GM21723 (cell line): ENCODE measurements around the gene DUSP18.
"Not testable (repeated sequence)": the region's sequence is repeated elsewhere in the genome, so short reads cannot be mapped to it uniquely, and the experiment has no call there.

ENCODE experiments used
- ATAC-seq: cut with Tn5 transposase; IDR thresholded peaks from one replicate; pipeline ENCODE4 v1.9.1; 2021; ENCODE audit warnings: mild to moderate bottlenecking, moderate library complexity; ENCODE audit not compliant: unreplicated experiment

DUSP18 gene

GRCh38 chr22:30679895-30680690 is 12.4 kb upstream of the DUSP18 start:
- ATAC-seq = not testable (repeated sequence)

- not testable (repeated sequence) for ATAC-seq
Observed at GRCh38 chr22:30676565-30676964, 8.9 kb upstream of the DUSP18 start.

- ATAC-seq = no peak
Observed at GRCh38 chr22:30675436-30675835, 7.8 kb upstream of the DUSP18 start.

- ATAC-seq = no peak
Observed at GRCh38 chr22:30674482-30674881, 6.8 kb upstream of the DUSP18 start.

- no peak for ATAC-seq
Observed at GRCh38 chr22:30673136-30673535, 5.5 kb upstream of the DUSP18 start.

GRCh38 chr22:30671071-30671470 is 3.4 kb upstream of the DUSP18 start:
- ATAC-seq = no peak

- no peak for ATAC-seq
Observed at GRCh38 chr22:30668386-30668710, 673 bp upstream of the DUSP18 start.

GRCh38 chr22:30667107-30667493 is 575 bp downstream of the DUSP18 start:
- ATAC-seq = no peak

GRCh38 chr22:30665786-30666185 is 1.9 kb downstream of the DUSP18 start:
- no peak for ATAC-seq

- ATAC-seq = no peak
Observed at GRCh38 chr22:30665266-30665665, 2.4 kb downstream of the DUSP18 start.

GRCh38 chr22:30664798-30665197 is 2.9 kb downstream of the DUSP18 start:
- ATAC-seq = no peak

- ATAC-seq = no peak
Observed at GRCh38 chr22:30662040-30662439, 5.6 kb downstream of the DUSP18 start.

GRCh38 chr22:30655532-30655931 is 12.1 kb downstream of the DUSP18 start:
- ATAC-seq = no peak

- no peak for ATAC-seq
Observed at GRCh38 chr22:30654361-30654760, 13.3 kb downstream of the DUSP18 start.

GRCh38 chr22:30652852-30653251 is 14.8 kb downstream of the DUSP18 start:
- no peak for ATAC-seq

- ATAC-seq = no peak
Observed at GRCh38 chr22:30650508-30651116, 17.1 kb downstream of the DUSP18 start.

- no peak for ATAC-seq
Observed at GRCh38 chr22:30649430-30650007, 18.2 kb downstream of the DUSP18 start.

- no peak for ATAC-seq
Observed at GRCh38 chr22:30648825-30649224, 18.9 kb downstream of the DUSP18 start.

- ATAC-seq = no peak
Observed at GRCh38 chr22:30647536-30647935, 20.1 kb downstream of the DUSP18 start.

- no peak for ATAC-seq
Observed at GRCh38 chr22:30646518-30647160, 21.0 kb downstream of the DUSP18 start.

GRCh38 chr22:30643055-30643875 is 24.4 kb downstream of the DUSP18 start:
- no peak for ATAC-seq
